Ectodermal cell (in vitro differentiated cells): ENCODE measurements around the gene CMTM6.
A peak's percentile ranks its signal among the peaks of the same experiment; 100 is the strongest.
"Not testable (repeated sequence)": the region's sequence is repeated elsewhere in the genome, so short reads cannot be mapped to it uniquely, and the experiment has no call there.

Experiments
- H3K27ac ChIP-seq: 2 replicates; pipeline ENCODE4 v1.7.0; 2013; ENCODE audit warnings: mild to moderate bottlenecking, low read depth, low read length; ENCODE audit not compliant: insufficient read depth, poor library complexity, severe bottlenecking
- H3K27me3 ChIP-seq: 2 replicates; pipeline ENCODE4 v1.7.0; 2013; ENCODE audit warnings: mild to moderate bottlenecking, low read length; ENCODE audit not compliant: insufficient read depth, control insufficient read depth, poor library complexity, severe bottlenecking
- H3K36me3 ChIP-seq: one replicate; pipeline ENCODE4 v1.7.0; 2013; ENCODE audit warnings: low read length; ENCODE audit not compliant: control insufficient read depth, insufficient read depth
- H3K4me1 ChIP-seq: one replicate; pipeline ENCODE4 v1.7.0; 2013; ENCODE audit warnings: low read length; ENCODE audit not compliant: control insufficient read depth, insufficient read depth
- H3K4me3 ChIP-seq: 2 replicates; pipeline ENCODE4 v1.7.0; 2013; ENCODE audit warnings: low read depth, low read length, control low read depth; ENCODE audit not compliant: insufficient read depth
- H3K9me3 ChIP-seq: 2 replicates; pipeline ENCODE4 v1.7.0; 2013; ENCODE audit warnings: mild to moderate bottlenecking, low read length, moderate library complexity; ENCODE audit not compliant: control insufficient read depth
- WGBS, 2 experiments: methylation state at CpG; one replicate each; pipeline ENCODE4 v1.1.7; 2013; ENCODE audit warnings: missing lambda C conversion rate in 2 of 2; 5-methylcytosine and 5-hydroxymethylcytosine counted together

CMTM6 gene

GRCh38 chr3:32525720-32526119 lies 23.1 kb upstream of the CMTM6 start:
- H3K9me3 ChIP-seq = no peaks in the 10 kb centered on the region
- H3K4me1 ChIP-seq = no peaks in the 10 kb centered on the region
- peaks cover 28% of the 10 kb centered on the region for H3K36me3 ChIP-seq
- H3K27ac ChIP-seq = no peak overlapping the region
- H3K4me3 ChIP-seq = no peak overlapping the region
- no peaks in the 10 kb centered on the region for H3K27me3 ChIP-seq

- no peak overlapping the region for H3K27ac ChIP-seq
- no peaks in the 10 kb centered on the region for H3K4me1 ChIP-seq
- H3K36me3 ChIP-seq = peaks cover 16% of the 10 kb centered on the region
- H3K27me3 ChIP-seq = no peaks in the 10 kb centered on the region
- no peak overlapping the region for H3K4me3 ChIP-seq
- WGBS, 2 experiments = 93% methylated on average over 6 to 7 of the region's 7 CpGs
- H3K9me3 ChIP-seq = no peaks in the 10 kb centered on the region
Measured at GRCh38 chr3:32522682-32523081, 20.0 kb upstream of the CMTM6 start.

- 92 to 95% methylated on average over 5 of the region's 5 CpGs for WGBS, 2 experiments
- H3K9me3 ChIP-seq, H3K27ac ChIP-seq, H3K27me3 ChIP-seq, H3K4me3 ChIP-seq, H3K36me3 ChIP-seq, H3K4me1 ChIP-seq: not testable (repeated sequence)
Measured at GRCh38 chr3:32518921-32519320, 16.3 kb upstream of the CMTM6 start.

GRCh38 chr3:32516751-32517150 lies 14.1 kb upstream of the CMTM6 start:
- not testable (repeated sequence) for H3K4me1 ChIP-seq, H3K27me3 ChIP-seq, H3K36me3 ChIP-seq, H3K4me3 ChIP-seq, H3K27ac ChIP-seq, H3K9me3 ChIP-seq
- WGBS, 2 experiments = 92 to 93% methylated on average over 9 of the region's 9 CpGs

- H3K36me3 ChIP-seq = no peaks in the 10 kb centered on the region
- no peaks in the 10 kb centered on the region for H3K9me3 ChIP-seq
- no peaks in the 10 kb centered on the region for H3K27me3 ChIP-seq
- H3K27ac ChIP-seq = no peak overlapping the region
- WGBS, 2 experiments = 100% methylated on average over 1 of the region's 2 CpGs
- no peak overlapping the region for H3K4me3 ChIP-seq
- H3K4me1 ChIP-seq = no peaks in the 10 kb centered on the region
Measured at GRCh38 chr3:32511005-32511404, 8.4 kb upstream of the CMTM6 start.

GRCh38 chr3:32510075-32510724 lies 7.5 kb upstream of the CMTM6 start:
- WGBS, 2 experiments = 29 to 37% methylated on average over 3 of the region's 3 CpGs
- no peaks in the 10 kb centered on the region for H3K9me3 ChIP-seq
- H3K4me3 ChIP-seq = no peak overlapping the region
- H3K36me3 ChIP-seq = no peaks in the 10 kb centered on the region
- no peak overlapping the region for H3K27ac ChIP-seq
- no peaks in the 10 kb centered on the region for H3K27me3 ChIP-seq
- no peaks in the 10 kb centered on the region for H3K4me1 ChIP-seq

- no peak overlapping the region for H3K4me3 ChIP-seq
- H3K9me3 ChIP-seq = no peaks in the 10 kb centered on the region
- H3K4me1 ChIP-seq = no peaks in the 10 kb centered on the region
- no peaks in the 10 kb centered on the region for H3K36me3 ChIP-seq
- no peak overlapping the region for H3K27ac ChIP-seq
- 92 to 94% methylated on average over 7 of the region's 7 CpGs for whole genome bisulfite sequencing, 2 experiments
- no peaks in the 10 kb centered on the region for H3K27me3 ChIP-seq
Measured at GRCh38 chr3:32508711-32509110, 6.1 kb upstream of the CMTM6 start.

GRCh38 chr3:32506466-32506865 lies 3.8 kb upstream of the CMTM6 start:
- Histone ChIP-seq H3K27ac (no peak overlapping the region), H3K4me1 (no peaks in the 10 kb centered on the region), H3K36me3 (no peaks in the 10 kb centered on the region), H3K4me3 (no peak overlapping the region), H3K9me3 (no peaks in the 10 kb centered on the region), H3K27me3 (no peaks in the 10 kb centered on the region)
- WGBS, 2 experiments = 87 to 92% methylated on average over 2 to 3 of the region's 4 CpGs

GRCh38 chr3:32502946-32503286 lies 264 bp upstream of the CMTM6 start:
- H3K4me3 ChIP-seq = peak overlapping the region; percentile 73
- no peak overlapping the region for H3K27ac ChIP-seq
- H3K27me3 ChIP-seq = no peaks in the 10 kb centered on the region
- H3K4me1 ChIP-seq = no peaks in the 10 kb centered on the region
- WGBS, 2 experiments = 33 to 38% methylated on average over 6 of the region's 6 CpGs
- H3K36me3 ChIP-seq = no peaks in the 10 kb centered on the region
- no peaks in the 10 kb centered on the region for H3K9me3 ChIP-seq

GRCh38 chr3:32501783-32502117 lies 902 bp downstream of the CMTM6 start:
- H3K27me3 ChIP-seq = no peaks in the 10 kb centered on the region
- 13 to 20% methylated on average over 3 to 4 of the region's 4 CpGs for WGBS, 2 experiments
- H3K4me1 ChIP-seq = no peaks in the 10 kb centered on the region
- H3K9me3 ChIP-seq = no peaks in the 10 kb centered on the region
- H3K4me3 ChIP-seq = peak overlapping the region; percentile 73
- no peaks in the 10 kb centered on the region for H3K36me3 ChIP-seq
- H3K27ac ChIP-seq = peak overlapping the region; percentile 77
